Measurements from ENCODE around the gene PRR14L. TPM values are rescaled to one million over a fixed set of nuclear protein-coding genes. Genes with fewer than 3 reads are reported as not detected.

The PRR14L gene
- total RNA-seq, 1 experiment from 2014 or later, result 20.8 TPM

DNA sequence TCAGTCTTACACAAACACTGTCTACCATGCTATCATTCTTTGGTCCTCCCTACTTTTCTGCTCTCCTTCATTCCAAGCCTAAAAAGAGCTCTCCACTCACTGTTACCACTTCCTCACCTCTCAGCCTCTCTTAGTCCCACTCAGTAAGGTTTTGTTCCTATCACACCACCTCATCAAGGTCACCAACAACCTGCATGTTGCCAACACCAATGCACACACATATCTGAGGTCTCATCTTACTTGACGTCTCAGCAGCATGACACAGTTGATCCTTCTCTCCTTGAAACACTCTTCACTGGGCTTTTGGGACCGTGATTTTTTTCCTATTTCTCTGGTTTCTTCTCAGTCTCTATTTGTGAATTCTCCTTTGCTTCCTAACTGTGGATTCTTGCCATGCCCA lies 96.0 kb downstream of the PRR14L start:
- H3K4me1 ChIP-seq (replicated peaks), result peaks cover 17% of the 10 kb centered on the region
- no peak overlapping the region for H3K4me3 ChIP-seq
- no peak overlapping the region for H3K27ac ChIP-seq
- H3K27me3 ChIP-seq (replicated peaks), result no peaks in the 10 kb centered on the region
- no peaks in the 10 kb centered on the region for H3K9me3 ChIP-seq (replicated peaks)
- H3K36me3 ChIP-seq, result peaks cover 9% of the 10 kb centered on the region
- DNase-seq (ENCODE audit: low read depth in 1 of 2, low spot score in 2 of 2), result no peak

DNA sequence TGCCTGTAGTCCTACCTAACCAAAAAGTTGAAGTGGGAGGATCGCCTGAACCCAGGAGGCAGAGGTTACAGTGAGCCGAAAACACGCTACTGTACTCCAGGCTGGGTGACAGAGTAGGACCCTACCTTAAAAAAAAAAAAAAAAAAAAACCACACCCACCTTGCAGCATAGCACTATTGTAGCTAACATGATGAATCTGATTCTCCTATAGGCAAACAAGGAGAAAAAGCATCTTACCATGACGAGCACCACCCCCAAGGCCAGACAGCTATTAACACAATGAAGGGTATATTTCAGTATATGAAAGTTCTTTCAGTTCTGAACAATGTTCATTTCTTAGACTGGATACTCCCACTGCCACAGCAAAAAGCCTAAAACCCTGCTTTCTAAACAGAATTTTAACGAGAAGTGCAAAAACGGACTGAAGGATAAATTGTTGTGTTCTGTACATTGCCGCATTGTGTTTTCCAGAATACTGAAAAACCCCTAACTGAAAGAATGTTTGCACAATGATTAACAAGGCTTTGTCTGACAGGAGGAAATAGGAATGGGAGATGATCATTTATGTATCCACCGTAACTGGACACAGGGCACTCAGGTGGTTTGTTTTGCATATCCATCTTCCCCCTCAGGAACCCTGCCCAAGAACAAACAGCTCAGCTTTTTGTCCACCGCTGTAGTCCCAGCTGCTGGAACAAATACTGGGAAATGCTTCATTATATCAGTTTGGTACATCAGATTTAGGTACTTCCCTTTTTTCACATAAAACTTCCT lies 96.8 kb downstream of the PRR14L start:
- DNase-seq (ENCODE audit: low read depth in 1 of 2, low spot score in 2 of 2), result no peak
- H3K36me3 ChIP-seq, result peaks cover 12% of the 10 kb centered on the region
- H3K9me3 ChIP-seq (replicated peaks), result no peaks in the 10 kb centered on the region
- no peak overlapping the region for H3K27ac ChIP-seq
- H3K27me3 ChIP-seq (replicated peaks), result no peaks in the 10 kb centered on the region
- H3K4me1 ChIP-seq (replicated peaks), result peaks cover 18% of the 10 kb centered on the region
- no peak overlapping the region for H3K4me3 ChIP-seq

DNA sequence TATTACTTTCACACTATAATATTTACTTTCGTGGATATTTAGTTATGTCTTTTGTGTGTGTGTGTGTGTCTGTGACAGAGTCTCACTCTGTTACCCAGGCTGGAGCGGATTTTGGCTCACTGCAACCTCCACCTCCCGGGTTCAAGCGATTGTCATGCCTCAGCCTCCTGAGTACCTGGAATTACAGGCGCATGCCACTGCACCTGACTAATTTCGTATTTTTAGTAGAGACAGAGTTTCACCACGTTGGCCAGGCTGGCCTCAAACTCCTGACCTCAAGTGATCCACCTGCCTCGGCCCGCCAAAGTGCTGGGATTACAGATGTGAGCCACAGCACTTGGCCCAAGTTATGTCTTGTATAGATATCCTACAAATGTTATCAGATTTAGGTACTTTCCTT lies 97.8 kb downstream of the PRR14L start:
- Histone ChIP-seq H3K4me3 (no peak overlapping the region), H3K4me1 (replicated peaks) (peaks cover 28% of the 10 kb centered on the region), H3K27me3 (replicated peaks) (no peaks in the 10 kb centered on the region), H3K27ac (no peak overlapping the region), H3K9me3 (replicated peaks) (no peaks in the 10 kb centered on the region), H3K36me3 (peaks cover 22% of the 10 kb centered on the region)
- no peak for DNase-seq (ENCODE audit: low read depth in 1 of 2, low spot score in 2 of 2)

DNA sequence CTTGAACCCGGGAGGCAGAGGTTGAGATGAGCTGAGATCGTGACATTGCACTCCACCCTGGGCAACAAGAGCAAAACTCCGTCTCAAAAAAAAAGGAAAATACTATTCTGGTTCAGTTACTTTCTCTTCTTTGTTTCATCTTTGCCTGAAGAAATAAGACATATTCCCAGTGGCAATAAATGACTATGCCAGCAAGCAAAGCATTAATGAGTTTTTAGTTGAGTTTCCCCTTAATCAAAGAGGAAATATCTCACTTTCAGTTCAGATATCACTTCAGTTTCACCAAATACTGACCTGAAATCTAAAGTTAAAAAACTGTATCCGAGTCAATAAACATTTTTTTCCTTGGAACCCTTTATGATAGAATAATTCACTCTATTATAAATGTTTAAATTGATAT lies 98.3 kb downstream of the PRR14L start:
- H3K27ac ChIP-seq, result no peak overlapping the region
- no peaks in the 10 kb centered on the region for H3K9me3 ChIP-seq (replicated peaks)
- no peak overlapping the region for H3K4me3 ChIP-seq
- H3K27me3 ChIP-seq (replicated peaks), result no peaks in the 10 kb centered on the region
- peaks cover 33% of the 10 kb centered on the region for H3K4me1 ChIP-seq (replicated peaks)
- H3K36me3 ChIP-seq, result peaks cover 25% of the 10 kb centered on the region
- no peak for DNase-seq (ENCODE audit: low read depth in 1 of 2, low spot score in 2 of 2)

DNA sequence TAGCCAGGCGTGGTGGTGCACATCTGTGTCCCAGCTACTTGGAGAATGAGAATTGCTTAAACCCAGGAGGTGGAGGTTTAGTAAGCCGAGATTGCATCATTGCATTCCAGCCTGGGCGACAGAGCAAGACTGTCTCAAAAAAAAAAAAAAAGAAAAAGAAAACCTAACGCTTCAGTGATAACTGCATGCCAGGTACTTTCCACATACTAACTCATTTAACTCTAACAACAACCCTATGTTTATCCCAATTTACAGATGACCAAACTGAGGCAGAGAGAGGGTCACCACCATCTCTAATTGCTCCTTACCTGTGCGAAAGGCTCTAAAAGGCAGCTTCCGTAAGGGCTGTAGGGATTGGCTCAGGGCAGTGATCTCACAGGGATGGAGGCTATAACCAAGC lies 99.5 kb downstream of the PRR14L start:
- H3K4me1 ChIP-seq (replicated peaks), result peaks cover 45% of the 10 kb centered on the region
- peaks cover 25% of the 10 kb centered on the region for H3K36me3 ChIP-seq
- no peaks in the 10 kb centered on the region for H3K9me3 ChIP-seq (replicated peaks)
- no peaks in the 10 kb centered on the region for H3K27me3 ChIP-seq (replicated peaks)
- no peak overlapping the region for H3K4me3 ChIP-seq
- no peak overlapping the region for H3K27ac ChIP-seq
- DNase-seq (ENCODE audit: low read depth in 1 of 2, low spot score in 2 of 2), result peak in 1 of 2 experiments; percentile 27

DNA sequence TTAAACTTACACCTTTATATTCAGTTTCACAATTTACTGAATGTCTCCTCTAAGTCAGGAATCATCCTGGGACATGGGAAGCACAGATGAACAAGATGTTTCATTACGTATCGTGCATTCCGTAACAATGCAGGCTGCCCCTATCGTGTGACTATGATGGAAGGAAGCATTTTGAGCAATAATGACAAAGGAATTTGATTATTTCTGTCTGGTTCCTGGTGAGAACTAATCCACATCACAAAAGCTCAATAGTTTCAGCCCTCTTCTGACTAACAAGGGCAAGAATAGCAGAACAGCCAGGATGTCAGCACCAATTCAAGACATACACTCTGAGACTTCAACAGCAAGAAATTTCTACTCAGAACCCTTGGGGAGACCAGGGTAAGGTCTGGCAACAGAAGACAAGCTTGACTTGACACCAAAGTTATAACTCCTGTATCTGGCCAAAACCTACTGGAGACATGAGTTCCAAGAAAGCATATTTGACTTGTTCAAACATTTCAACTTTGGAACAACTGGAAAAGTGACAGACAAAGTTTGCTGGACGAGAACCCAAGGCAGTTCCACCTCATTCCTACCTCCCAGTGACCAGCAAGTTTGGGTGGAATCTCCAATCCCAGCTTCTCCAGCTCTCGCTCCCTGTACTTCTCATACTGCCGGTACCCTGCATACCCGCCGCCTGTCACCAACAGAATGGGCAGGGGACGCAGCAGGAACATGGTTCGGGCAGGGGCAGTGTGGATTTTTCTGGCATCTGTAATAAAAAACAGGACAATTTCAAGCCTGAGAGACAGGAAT lies 102.2 kb downstream of the PRR14L start:
- Histone ChIP-seq H3K27ac (peak overlapping the region; percentile 98), H3K36me3 (peaks cover 34% of the 10 kb centered on the region), H3K4me1 (replicated peaks) (peaks cover 49% of the 10 kb centered on the region), H3K27me3 (replicated peaks) (no peaks in the 10 kb centered on the region), H3K4me3 (no peak overlapping the region), H3K9me3 (replicated peaks) (no peaks in the 10 kb centered on the region)
- peak in 1 of 2 experiments; percentile 41 for DNase-seq (ENCODE audit: low read depth in 1 of 2, low spot score in 2 of 2)

DNA sequence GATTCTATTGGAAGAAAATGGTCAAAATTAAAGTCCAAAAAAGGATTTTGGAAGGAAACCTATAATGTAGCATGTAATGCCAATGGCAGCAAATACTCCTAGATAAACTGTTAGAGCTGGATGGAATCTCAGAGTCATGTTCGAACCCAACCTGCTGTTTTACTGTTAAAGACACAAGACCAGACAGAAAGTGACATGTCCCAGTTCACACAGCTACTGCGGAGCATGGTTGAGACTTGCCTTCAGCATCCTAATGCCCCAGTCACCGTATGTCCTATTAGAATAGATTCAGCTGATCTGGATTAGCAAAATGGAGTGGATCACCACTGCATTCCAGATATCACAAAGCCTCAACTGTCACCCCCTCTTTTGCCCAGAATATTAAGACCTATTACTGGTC lies 102.9 kb downstream of the PRR14L start:
- Histone ChIP-seq H3K27ac (peak overlapping the region; percentile 98), H3K9me3 (replicated peaks) (no peaks in the 10 kb centered on the region), H3K27me3 (replicated peaks) (no peaks in the 10 kb centered on the region), H3K36me3 (peaks cover 34% of the 10 kb centered on the region), H3K4me1 (replicated peaks) (peaks cover 49% of the 10 kb centered on the region), H3K4me3 (no peak overlapping the region)
- peak in 1 of 2 experiments; percentile 28 for DNase-seq (ENCODE audit: low read depth in 1 of 2, low spot score in 2 of 2)

DNA sequence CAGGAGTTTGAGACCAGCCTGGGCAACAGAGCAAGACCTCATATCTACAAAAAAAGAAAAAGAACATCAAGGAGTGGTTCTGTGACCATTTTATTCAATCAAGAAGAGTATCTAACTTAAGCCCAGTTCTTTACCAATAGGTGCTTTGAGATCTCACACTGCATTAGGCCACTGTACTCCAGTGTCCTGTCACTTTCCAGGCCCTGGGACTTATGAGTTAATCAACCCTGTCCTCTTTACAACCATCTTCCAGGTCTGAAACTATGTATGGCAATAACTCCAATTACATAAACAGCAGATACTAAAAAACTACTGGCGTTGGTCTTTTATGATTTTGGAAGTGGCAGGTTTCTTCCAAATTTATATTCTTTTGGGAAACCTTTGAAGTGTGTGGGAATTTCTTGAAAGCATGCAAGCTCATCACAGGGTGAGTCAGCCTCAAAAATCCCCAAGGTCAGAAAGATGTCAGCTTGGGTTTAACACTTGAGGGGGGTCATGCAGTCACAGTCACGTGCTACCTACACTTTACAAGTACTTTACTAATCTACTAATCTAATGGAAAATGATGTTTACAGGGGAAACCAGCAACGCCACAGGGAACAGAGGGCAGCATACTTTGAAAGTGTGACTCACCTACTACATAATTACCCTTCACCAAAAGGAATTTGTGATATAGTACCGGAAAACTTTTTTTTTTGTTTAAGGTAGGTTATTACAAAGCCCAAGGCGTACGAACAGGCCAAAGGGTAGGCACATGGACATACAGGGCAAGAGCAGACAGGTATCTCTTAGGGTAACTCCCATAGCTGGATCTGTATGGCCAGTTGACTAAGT lies 103.5 kb downstream of the PRR14L start:
- DNase-seq (ENCODE audit: low read depth in 1 of 2, low spot score in 2 of 2), result peak; percentile 88 to 93
- H3K4me3 ChIP-seq, result no peak overlapping the region
- no peaks in the 10 kb centered on the region for H3K27me3 ChIP-seq (replicated peaks)
- H3K27ac ChIP-seq, result peak overlapping the region; percentile 98
- H3K4me1 ChIP-seq (replicated peaks), result peaks cover 48% of the 10 kb centered on the region
- H3K36me3 ChIP-seq, result peaks cover 34% of the 10 kb centered on the region
- H3K9me3 ChIP-seq (replicated peaks), result no peaks in the 10 kb centered on the region

DNA sequence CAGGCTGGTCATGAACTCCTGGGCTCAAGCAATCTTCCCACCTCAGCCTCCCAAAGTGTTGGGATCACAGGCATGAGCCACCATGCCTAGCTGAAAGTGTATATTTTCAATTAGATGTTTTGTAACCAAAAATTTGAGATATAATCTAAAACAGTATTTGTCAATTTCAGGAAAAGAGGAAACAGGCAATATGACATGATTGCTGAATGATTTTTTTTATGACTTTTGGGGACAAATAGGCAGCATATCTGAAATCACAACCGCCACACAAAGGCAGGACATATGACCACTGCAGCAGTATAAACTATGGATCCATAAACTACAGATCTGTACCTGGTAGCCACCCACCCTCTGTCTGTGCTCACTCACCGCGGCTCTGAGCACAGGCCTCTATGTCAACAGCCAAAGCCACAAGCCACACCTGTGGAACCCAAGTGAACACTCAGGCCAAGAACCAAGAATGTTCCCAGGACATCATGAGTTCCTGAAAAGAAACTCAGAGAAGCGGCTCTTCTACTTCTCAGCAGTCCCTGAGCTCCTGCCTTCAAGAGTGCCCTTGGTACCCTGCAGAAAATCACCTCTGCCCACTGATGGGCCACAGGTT lies 110.4 kb downstream of the PRR14L start:
- no peaks in the 10 kb centered on the region for H3K9me3 ChIP-seq (replicated peaks)
- H3K4me1 ChIP-seq (replicated peaks), result no peaks in the 10 kb centered on the region

DNA sequence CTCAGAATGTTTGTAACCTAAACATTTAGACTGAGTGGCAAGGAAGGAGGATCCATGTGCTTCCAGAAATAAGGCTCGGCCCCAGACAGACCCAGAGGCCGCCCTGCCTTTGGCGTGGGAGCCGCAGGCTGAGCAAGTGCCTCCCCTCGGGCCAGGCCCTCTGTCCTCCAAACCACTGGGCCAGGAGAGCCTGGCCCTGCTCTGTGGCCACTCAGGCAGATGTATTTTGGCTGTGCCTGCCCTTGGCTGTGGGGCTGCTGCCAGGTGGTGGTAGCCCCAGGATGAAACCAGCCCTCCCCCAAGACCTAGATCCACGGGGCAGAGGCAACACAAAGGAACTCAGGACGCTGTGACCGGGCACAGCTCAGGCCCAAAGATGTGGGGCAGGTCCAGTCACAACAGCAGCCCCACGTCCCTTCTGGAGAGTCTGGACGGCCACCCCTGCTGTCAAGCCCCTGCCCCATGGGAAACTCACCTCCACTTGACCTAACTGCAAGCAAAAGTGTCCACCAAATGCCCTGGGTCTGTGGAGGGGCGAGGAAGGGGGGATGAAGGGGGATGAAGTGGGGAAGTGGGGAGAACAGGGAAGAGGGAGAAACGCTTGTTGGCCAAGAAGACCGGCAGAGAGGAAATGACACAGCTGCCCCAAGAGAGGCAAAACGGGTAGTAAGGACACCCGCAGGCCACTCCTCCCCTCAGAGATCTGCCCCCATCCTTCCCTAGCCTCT lies 111.9 kb downstream of the PRR14L start:
- no peak for DNase-seq (ENCODE audit: low read depth in 1 of 2, low spot score in 2 of 2)
- H3K27me3 ChIP-seq (replicated peaks), result no peaks in the 10 kb centered on the region
- no peaks in the 10 kb centered on the region for H3K9me3 ChIP-seq (replicated peaks)
- H3K4me3 ChIP-seq, result no peak overlapping the region
- H3K36me3 ChIP-seq, result peaks cover 4% of the 10 kb centered on the region
- no peaks in the 10 kb centered on the region; the same call in 1 of the 2 replicates for H3K4me1 ChIP-seq (replicated peaks)
- no peak overlapping the region for H3K27ac ChIP-seq

More for the DNA sequence above, 110.4 kb downstream of the PRR14L start:
- Histone ChIP-seq H3K27ac (no peak overlapping the region), H3K36me3 (peaks cover 7% of the 10 kb centered on the region), H3K4me3 (no peak overlapping the region), H3K27me3 (replicated peaks) (no peaks in the 10 kb centered on the region)
- no peak for DNase-seq (ENCODE audit: low read depth in 1 of 2, low spot score in 2 of 2)

DNA sequence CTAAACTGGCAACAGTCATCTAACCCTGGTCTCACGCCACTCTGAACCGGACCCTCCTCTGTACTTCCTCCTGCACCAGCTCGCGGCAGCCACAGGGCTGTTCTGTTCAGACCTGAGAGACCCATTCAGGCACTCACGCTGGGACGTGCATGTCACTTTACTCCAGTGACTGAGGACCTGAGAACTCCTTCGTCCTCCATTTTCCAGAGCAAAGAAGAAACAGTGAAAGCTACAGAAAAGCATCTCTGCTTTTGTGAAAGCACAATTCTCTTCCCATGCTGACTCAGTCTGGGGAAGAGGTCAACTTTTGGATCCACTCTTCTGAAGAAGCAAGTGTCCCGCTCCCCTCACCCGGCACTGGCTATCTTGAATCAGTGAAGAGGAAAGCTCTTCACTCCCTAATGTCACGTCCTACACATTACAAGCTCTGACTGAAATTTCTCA lies 112.5 kb downstream of the PRR14L start:
- DNase-seq (ENCODE audit: low read depth in 1 of 2, low spot score in 2 of 2), result no peak
- H3K4me1 ChIP-seq (replicated peaks), result no peaks in the 10 kb centered on the region; the same call in 1 of the 2 replicates

DNA sequence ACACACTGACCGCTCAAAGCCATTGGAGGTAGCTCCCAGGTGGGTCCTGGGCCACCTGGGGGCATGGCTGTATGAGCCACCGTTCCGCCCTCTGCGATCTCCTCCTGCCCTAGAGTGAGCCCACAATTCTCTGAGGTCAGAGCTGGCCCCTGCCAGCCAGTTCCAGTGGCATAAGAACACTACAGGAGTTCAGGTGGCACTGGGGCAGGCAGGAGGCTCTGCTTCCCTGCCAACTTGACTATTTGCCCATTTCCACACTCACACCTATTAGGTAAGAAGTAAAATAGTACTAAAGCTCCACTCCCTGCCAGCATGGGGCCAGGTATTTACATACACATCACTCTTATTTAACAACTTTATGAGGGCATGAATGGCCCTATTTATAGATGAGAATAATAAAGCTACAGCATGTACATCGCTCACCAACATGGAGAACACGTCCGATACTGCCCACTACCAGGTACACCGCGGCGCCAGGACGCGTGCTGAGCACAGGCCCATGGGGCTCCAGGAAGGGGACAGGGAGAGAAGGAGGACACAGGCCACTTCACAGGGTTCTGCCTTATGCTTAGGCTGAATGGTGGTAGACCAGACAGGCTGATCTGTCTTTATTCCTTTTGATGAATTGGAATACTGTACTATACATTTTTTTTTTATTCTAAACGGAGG lies 114.2 kb downstream of the PRR14L start:
- no peaks in the 10 kb centered on the region for H3K9me3 ChIP-seq (replicated peaks)
- peaks cover 4% of the 10 kb centered on the region for H3K4me1 ChIP-seq (replicated peaks)
- H3K27ac ChIP-seq, result no peak overlapping the region
- no peak for DNase-seq (ENCODE audit: low read depth in 1 of 2, low spot score in 2 of 2)
- no peaks in the 10 kb centered on the region for H3K27me3 ChIP-seq (replicated peaks)
- no peak overlapping the region for H3K4me3 ChIP-seq
- no peaks in the 10 kb centered on the region for H3K36me3 ChIP-seq

More for the DNA sequence above, 112.5 kb downstream of the PRR14L start:
- H3K4me3 ChIP-seq, result no peak overlapping the region
- H3K9me3 ChIP-seq (replicated peaks), result no peaks in the 10 kb centered on the region
- H3K27ac ChIP-seq, result no peak overlapping the region
- no peaks in the 10 kb centered on the region for H3K27me3 ChIP-seq (replicated peaks)
- peaks cover 4% of the 10 kb centered on the region for H3K36me3 ChIP-seq
